H1 (cell line): ENCODE measurements around the gene GSPT1.

Source experiments
- CBX5 ChIP-seq: fragments of 300-800, 300-1000 bp; sonication (generic); IDR thresholded peaks from 2 replicates; pipeline ENCODE4 v1.7.1; 2016; ENCODE audit warnings: antibody characterized with exemption, low read length, low read depth
- EP300 ChIP-seq, 2 experiments: IDR thresholded peaks; 1 replicate in 1 of 2; 2 replicates in 1 of 2; pipeline ENCODE4 v1.6.1; 2011 to 2012; ENCODE audit warnings: low read depth in 2 of 2, low read length in 2 of 2, mild to moderate bottlenecking in 2 of 2, borderline replicate concordance in 1 of 2, inconsistent platforms in 1 of 2, moderate library complexity in 1 of 2
- POLR2AphosphoS5 ChIP-seq: IDR thresholded peaks from 2 replicates; pipeline ENCODE4 v1.6.1; 2011; ENCODE audit warnings: low read depth, low read length
- SIN3A ChIP-seq, 2 experiments: IDR thresholded peaks in 1 of 2; conservative IDR thresholded peaks in 1 of 2; 2 replicates each; pipeline ENCODE4 v1.6.1; 2011 to 2012; ENCODE audit warnings: low read length in 2 of 2, improper control_type of control experiment in 1 of 2, low read depth in 1 of 2, mild to moderate bottlenecking in 1 of 2
- SP2 ChIP-seq: IDR thresholded peaks from 2 replicates; pipeline ENCODE4 v1.6.1; 2012; ENCODE audit warnings: mild to moderate bottlenecking, low read length, inconsistent platforms
- SP4 ChIP-seq: IDR thresholded peaks from 2 replicates; pipeline ENCODE4 v1.6.1; 2012; ENCODE audit warnings: low read length, inconsistent platforms
- TF ChIP-seq, protein P1 (sequence below), 3 experiments: IDR thresholded peaks; 1 replicate in 2 of 3; 2 replicates in 1 of 3; pipeline versions ENCODE4 v1.5.1 to v1.6.1; 2011; ENCODE audit warnings: low read length in 3 of 3, mild to moderate bottlenecking in 3 of 3, inconsistent platforms in 2 of 3, low read depth in 1 of 3, moderate library complexity in 1 of 3; ENCODE audit not compliant: insufficient read depth in 1 of 3; ENCODE audit errors: control extremely low read depth in 1 of 3
- TF ChIP-seq, protein P2 (sequence below): IDR thresholded peaks from 2 replicates; pipeline ENCODE4 v1.6.1; 2012; ENCODE audit warnings: low read length, inconsistent platforms

GRCh38 chr16:11828696-11829095 lies 87.1 kb downstream of the GSPT1 start:
- TF ChIP-seq, protein P1, sequence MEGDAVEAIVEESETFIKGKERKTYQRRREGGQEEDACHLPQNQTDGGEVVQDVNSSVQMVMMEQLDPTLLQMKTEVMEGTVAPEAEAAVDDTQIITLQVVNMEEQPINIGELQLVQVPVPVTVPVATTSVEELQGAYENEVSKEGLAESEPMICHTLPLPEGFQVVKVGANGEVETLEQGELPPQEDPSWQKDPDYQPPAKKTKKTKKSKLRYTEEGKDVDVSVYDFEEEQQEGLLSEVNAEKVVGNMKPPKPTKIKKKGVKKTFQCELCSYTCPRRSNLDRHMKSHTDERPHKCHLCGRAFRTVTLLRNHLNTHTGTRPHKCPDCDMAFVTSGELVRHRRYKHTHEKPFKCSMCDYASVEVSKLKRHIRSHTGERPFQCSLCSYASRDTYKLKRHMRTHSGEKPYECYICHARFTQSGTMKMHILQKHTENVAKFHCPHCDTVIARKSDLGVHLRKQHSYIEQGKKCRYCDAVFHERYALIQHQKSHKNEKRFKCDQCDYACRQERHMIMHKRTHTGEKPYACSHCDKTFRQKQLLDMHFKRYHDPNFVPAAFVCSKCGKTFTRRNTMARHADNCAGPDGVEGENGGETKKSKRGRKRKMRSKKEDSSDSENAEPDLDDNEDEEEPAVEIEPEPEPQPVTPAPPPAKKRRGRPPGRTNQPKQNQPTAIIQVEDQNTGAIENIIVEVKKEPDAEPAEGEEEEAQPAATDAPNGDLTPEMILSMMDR (IDR thresholded peaks at IDR 0.05; ENCODE audit: control extremely low read depth in 1 of 3, insufficient read depth in 1 of 3, low read depth in 1 of 3, low read length in 3 of 3) = no peak
- TF ChIP-seq CBX5 (no peak), EP300 (IDR thresholded peaks at IDR 0.05; ENCODE audit: borderline replicate concordance in 1 of 2, low read depth in 2 of 2, low read length in 2 of 2) (no peak), SP4 (no peak), POLR2AphosphoS5 (no peak), SIN3A (conservative IDR thresholded peaks at IDR 0.05 in 1 of 2, IDR thresholded peaks at IDR 0.05 in 1 of 2; ENCODE audit: low read depth in 1 of 2, low read length in 2 of 2) (no peak), SP2 (no peak)
- TF ChIP-seq, protein P2, sequence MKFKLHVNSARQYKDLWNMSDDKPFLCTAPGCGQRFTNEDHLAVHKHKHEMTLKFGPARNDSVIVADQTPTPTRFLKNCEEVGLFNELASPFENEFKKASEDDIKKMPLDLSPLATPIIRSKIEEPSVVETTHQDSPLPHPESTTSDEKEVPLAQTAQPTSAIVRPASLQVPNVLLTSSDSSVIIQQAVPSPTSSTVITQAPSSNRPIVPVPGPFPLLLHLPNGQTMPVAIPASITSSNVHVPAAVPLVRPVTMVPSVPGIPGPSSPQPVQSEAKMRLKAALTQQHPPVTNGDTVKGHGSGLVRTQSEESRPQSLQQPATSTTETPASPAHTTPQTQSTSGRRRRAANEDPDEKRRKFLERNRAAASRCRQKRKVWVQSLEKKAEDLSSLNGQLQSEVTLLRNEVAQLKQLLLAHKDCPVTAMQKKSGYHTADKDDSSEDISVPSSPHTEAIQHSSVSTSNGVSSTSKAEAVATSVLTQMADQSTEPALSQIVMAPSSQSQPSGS = no peak
